SK-N-SH (cell line): ENCODE results near the gene CSTB. TPM values are rescaled to one million over a fixed set of nuclear protein-coding genes. Genes with fewer than 3 reads are reported as not detected.
A peak's percentile ranks its signal among the peaks of the same experiment; 100 is the strongest.

Source experiments
- CTCF ChIA-PET: fragments of 300-600, 350-600 bp; formaldehyde crosslinking; extraction: SDS; loops from one replicate; lab custom pipeline; 2021; lab: Yijun Ruan, JAX
- POLR2A ChIA-PET: fragments of 350-600 bp; sonication (Branson Sonifier 250); formaldehyde crosslinking; extraction: SDS; loops from one replicate; lab custom pipeline; 2020; ENCODE audit warnings: antibody characterized with exemption, inconsistent platforms; lab: Yijun Ruan, JAX
- DNase-seq: peaks from one replicate; pipeline ENCODE4 v3.0.0; 2012
- H2AFZ ChIP-seq: fragments of 200-600 bp; sonication (generic); 2 replicates; pipeline ENCODE4 v1.8.1; 2016; ENCODE audit warnings: antibody characterized with exemption, mild to moderate bottlenecking, low read depth
- H3F3A ChIP-seq: fragments of 200-600 bp; sonication (generic); replicated peaks from 2 replicates; pipeline ENCODE3; 2016; ENCODE audit warnings: antibody characterized with exemption, mild to moderate bottlenecking; ENCODE audit not compliant: insufficient read depth
- H3K27ac ChIP-seq, 2 experiments: fragments of 200-500 bp in 1 of 2; fragments of 200-600 bp in 1 of 2; sonication (Bioruptor generic) in 1 of 2; sonication (generic), shearing (Covaris generic) in 1 of 2; 2 replicates each; pipeline versions ENCODE4 v1.5.1 to v1.6.1; 2014 to 2016; ENCODE audit warnings: low read depth in 2 of 2, inconsistent platforms in 1 of 2, low read length in 1 of 2, mild to moderate bottlenecking in 1 of 2, mixed read lengths in 1 of 2
- H3K27me3 ChIP-seq: fragments of 200-600 bp; sonication (generic), shearing (Covaris generic); 2 replicates; pipeline ENCODE4 v1.6.1; 2016; ENCODE audit warnings: mixed run types; ENCODE audit not compliant: insufficient read depth
- H3K36me3 ChIP-seq, 2 experiments: fragments of 200-500 bp in 1 of 2; fragments of 200-600 bp in 1 of 2; sonication (Bioruptor generic) in 1 of 2; sonication (generic) in 1 of 2; replicated peaks in 1 of 2; 2 replicates each; pipeline versions ENCODE3 to v1.5.1; 2014 to 2016; ENCODE audit warnings: low read length in 1 of 2, mild to moderate bottlenecking in 1 of 2; ENCODE audit not compliant: insufficient read depth in 2 of 2, control insufficient read depth in 1 of 2
- H3K4me1 ChIP-seq, 2 experiments: fragments of 200-500 bp in 1 of 2; fragments of 200-600 bp in 1 of 2; sonication (Bioruptor generic) in 1 of 2; sonication (generic), shearing (Covaris generic) in 1 of 2; 2 replicates each; pipeline versions ENCODE4 v1.5.1 to v1.6.1; 2014 to 2016; ENCODE audit warnings: low read depth in 1 of 2, low read length in 1 of 2, mixed run types in 1 of 2; ENCODE audit not compliant: insufficient read depth in 2 of 2, control insufficient read depth in 1 of 2
- H3K4me2 ChIP-seq: fragments of 200-600 bp; sonication (generic), shearing (Covaris generic); 2 replicates; pipeline ENCODE4 v1.6.1; 2017; ENCODE audit warnings: mixed run types
- H3K4me3 ChIP-seq, 2 experiments: fragments of 200-500 bp in 1 of 2; fragments of 200-600 bp in 1 of 2; sonication (Bioruptor generic) in 1 of 2; sonication (generic), shearing (Covaris generic) in 1 of 2; 2 replicates each; pipeline versions ENCODE4 v1.5.1 to v1.8.1; 2014 to 2016; ENCODE audit warnings: low read depth in 2 of 2, inconsistent platforms in 1 of 2, low read length in 1 of 2, mild to moderate bottlenecking in 1 of 2, mixed read lengths in 1 of 2, moderate library complexity in 1 of 2
- H3K79me2 ChIP-seq: fragments of 200-600 bp; sonication (generic); 2 replicates; pipeline ENCODE4 v1.8.1; 2017; ENCODE audit warnings: mild to moderate bottlenecking; ENCODE audit not compliant: insufficient read depth
- H3K9ac ChIP-seq: fragments of 200-600 bp; sonication (generic); 2 replicates; pipeline ENCODE4 v1.6.1; 2017; ENCODE audit warnings: mixed run types
- H3K9me2 ChIP-seq: fragments of 200-600 bp; sonication (generic); 2 replicates; pipeline ENCODE4 v1.6.1; 2017; ENCODE audit warnings: mixed run types
- H3K9me3 ChIP-seq: fragments of 200-600 bp; sonication (generic); 2 replicates; pipeline ENCODE4 v1.6.1; 2017; ENCODE audit warnings: mixed run types, mild to moderate bottlenecking, moderate library complexity
- H4K20me1 ChIP-seq: fragments of 200-600 bp; sonication (generic); 2 replicates; pipeline ENCODE4 v1.6.1; 2017; ENCODE audit warnings: mild to moderate bottlenecking, mixed run types; ENCODE audit not compliant: insufficient read depth
- ELF1 ChIP-seq: IDR thresholded peaks from 2 replicates; pipeline ENCODE4 v1.4.0; 2012
- EZH2phosphoT487 ChIP-seq: fragments of 200-600 bp; sonication (generic); IDR thresholded peaks from 2 replicates; pipeline ENCODE4 v1.6.1; 2017; ENCODE audit warnings: low read depth, mixed run types, mild to moderate bottlenecking, antibody characterized with exemption, moderate library complexity, borderline replicate concordance
- FOSL2 ChIP-seq: IDR thresholded peaks from 2 replicates; pipeline ENCODE4 v1.4.0; 2012; ENCODE audit warnings: low read depth, mild to moderate bottlenecking, moderate library complexity, borderline replicate concordance
- FOXM1 ChIP-seq: IDR thresholded peaks from 2 replicates; pipeline ENCODE4 v1.4.0; 2012; ENCODE audit warnings: low read depth, mild to moderate bottlenecking
- MAX ChIP-seq: IDR thresholded peaks from 2 replicates; pipeline ENCODE4 v1.4.0; 2012; ENCODE audit warnings: low read depth
- MXI1 ChIP-seq: IDR thresholded peaks from 2 replicates; pipeline ENCODE4 v1.6.1; 2012; ENCODE audit warnings: mild to moderate bottlenecking, low read depth, low read length, improper control_type of control experiment
- POLR2AphosphoS5 ChIP-seq: IDR thresholded peaks from 2 replicates; pipeline ENCODE4 v1.6.1; 2012; ENCODE audit warnings: low read depth, low read length
- RAD21 ChIP-seq: IDR thresholded peaks from 2 replicates; pipeline ENCODE4 v1.6.1; 2012; ENCODE audit warnings: mild to moderate bottlenecking, low read length
- RCOR1 ChIP-seq: fragments of 150-350 bp; IDR thresholded peaks from 2 replicates; pipeline ENCODE4 v1.6.1; 2017; ENCODE audit warnings: antibody characterized with exemption, low read length
- SIN3A ChIP-seq: IDR thresholded peaks from 2 replicates; pipeline ENCODE4 v1.6.1; 2012; ENCODE audit warnings: low read depth, mild to moderate bottlenecking, low read length, moderate library complexity, borderline replicate concordance
- SMC3 ChIP-seq: IDR thresholded peaks from 2 replicates; pipeline ENCODE4 v1.6.1; 2012; ENCODE audit warnings: low read depth, low read length, improper control_type of control experiment
- TEAD4 ChIP-seq: IDR thresholded peaks from 2 replicates; pipeline ENCODE4 v1.4.0; 2012; ENCODE audit warnings: mild to moderate bottlenecking, borderline replicate concordance; ENCODE audit not compliant: insufficient read depth
- ZBTB33 ChIP-seq: IDR thresholded peaks from 2 replicates; pipeline ENCODE4 v1.4.0; 2012; ENCODE audit warnings: low read depth, borderline replicate concordance
- WGBS: methylation state at CpG from one replicate; pipeline ENCODE4 v1.1.6; 2017; ENCODE audit warnings: low lambda C conversion rate; 5-methylcytosine and 5-hydroxymethylcytosine counted together
- polyA plus RNA-seq, 3 experiments: library from polyadenylated mRNA; depleted of rRNA; stranded (reverse); fragments of >200 nt; gene quantifications; 2 replicates each; pipeline ENCODE4 v1.2.3, GENCODE V29; 2012

Gene CSTB
- polyA plus RNA-seq, 1 of the 3 experiments (the other 2 are of a cell fraction): 101 TPM

- peak; percentile 64; the same call in 1 of the 2 replicates for TF ChIP-seq SIN3A
- TF ChIP-seq EZH2phosphoT487: no peak
- peak; percentile 49 for TF ChIP-seq SMC3
- peak; percentile 30; the same call in 1 of the 2 replicates for TF ChIP-seq RAD21
- TF ChIP-seq ELF1: no peak; the same call in 1 of the 2 replicates
- TF ChIP-seq POLR2AphosphoS5: peak; percentile 93; the same call in 1 of the 2 replicates
- TF ChIP-seq MXI1: peak; percentile 96
Observed at GRCh38 chr21:43789276-43790009, 13.3 kb upstream of the CSTB start, which contains the start of gene RRP1 (continued).

GRCh38 chr21:43786807-43787440 is 10.8 kb upstream of the CSTB start:
- WGBS: 87% methylated on average over 16 of the region's 38 CpGs
- H3K27me3 ChIP-seq: no peaks in the 10 kb centered on the region
- H3K9me3 ChIP-seq: no peaks in the 10 kb centered on the region
- ChIA-PET POLR2A (no interaction called here), CTCF (no interaction called here)
- no peak overlapping the region for H2AFZ ChIP-seq
- DNase-seq: no peak
- no peak overlapping the region for H3K27ac ChIP-seq
- no peak overlapping the region for H3K4me3 ChIP-seq
- peaks cover 3% of the 10 kb centered on the region in 2 experiments for H3K36me3 ChIP-seq
- H3K79me2 ChIP-seq: peaks cover 25% of the 10 kb centered on the region
- peaks cover 4% of the 10 kb centered on the region for H4K20me1 ChIP-seq
- peaks cover 10% of the 10 kb centered on the region for H3F3A ChIP-seq
- TF ChIP-seq FOXM1 (no peak), EZH2phosphoT487 (no peak)
- TF ChIP-seq, all 33 proteins: peak for 0
- no peak overlapping the region for H3K9ac ChIP-seq
- H3K4me1 ChIP-seq: peaks cover 10 to 11% of the 10 kb centered on the region in 2 experiments; a peak in 2 of 4 replicates
- H3K4me2 ChIP-seq: no peak overlapping the region
- H3K9me2 ChIP-seq: no peaks in the 10 kb centered on the region

DNA sequence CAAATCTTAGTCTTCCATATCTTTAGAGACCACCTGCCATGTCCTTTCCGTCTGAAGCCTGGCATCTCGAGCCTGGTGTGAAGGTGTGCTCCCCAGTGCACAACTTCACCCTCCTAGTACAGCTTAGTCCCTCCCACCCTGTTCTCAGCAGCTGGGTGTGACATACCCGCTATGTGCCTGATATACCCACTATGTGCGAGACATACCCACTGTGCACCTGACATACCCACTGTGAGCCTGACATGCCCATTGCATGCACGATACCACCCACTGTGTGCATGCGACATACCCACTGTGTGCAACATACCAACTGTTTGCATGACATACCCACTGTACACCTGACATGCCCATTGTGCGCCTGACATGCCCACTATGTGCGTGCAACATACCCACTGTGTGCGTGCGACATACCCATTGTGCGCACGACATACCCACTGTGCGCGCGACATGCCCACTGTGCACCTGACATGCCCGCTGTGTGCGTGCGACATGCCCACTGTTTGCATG is 10.2 kb upstream of the CSTB start:
- WGBS: 77% methylated on average over 18 of the region's 18 CpGs
- H3K36me3 ChIP-seq: no peaks in the 10 kb centered on the region
- H3K27me3 ChIP-seq: no peaks in the 10 kb centered on the region
- H3K4me2 ChIP-seq: no peak overlapping the region
- peaks cover 10% of the 10 kb centered on the region for H3F3A ChIP-seq
- H2AFZ ChIP-seq: no peak overlapping the region
- peaks cover 10 to 11% of the 10 kb centered on the region in 2 experiments; a peak in 2 of 4 replicates for H3K4me1 ChIP-seq
- H3K27ac ChIP-seq: no peak overlapping the region
- POLR2A ChIA-PET: no interaction called here
- no peak for DNase-seq
- no peaks in the 10 kb centered on the region for H3K9me3 ChIP-seq
- CTCF ChIA-PET: no interaction called here
- no peaks in the 10 kb centered on the region for H3K9me2 ChIP-seq
- H3K9ac ChIP-seq: no peak overlapping the region
- peaks cover 4% of the 10 kb centered on the region for H4K20me1 ChIP-seq
- no peak for TF ChIP-seq RCOR1
- no peak for TF ChIP-seq ELF1
- TF ChIP-seq MAX: no peak
- no peak for TF ChIP-seq TEAD4
- no peak for TF ChIP-seq FOSL2
- TF ChIP-seq ZBTB33: no peak
- peaks cover 20% of the 10 kb centered on the region for H3K79me2 ChIP-seq
- no peak overlapping the region for H3K4me3 ChIP-seq
